Transverse colon (tissue), 4 donors: ENCODE results near the gene RNF11.

ENCODE experiments used
- POLR2A ChIP-seq: fragments of 450-650 bp; IDR thresholded peaks from one replicate; pipeline ENCODE4 v1.6.1; 2016; ENCODE audit warnings: antibody characterized with exemption, mild to moderate bottlenecking, moderate library complexity
- POLR2AphosphoS5 ChIP-seq, 3 donors: sonication (generic); formaldehyde crosslinking; IDR thresholded peaks; one replicate each; pipeline ENCODE4 v1.6.1; 2016; ENCODE audit warnings: antibody characterized with exemption in 3 of 3
- TF ChIP-seq, protein P1 (sequence below), 5 experiments: fragments of 200-600 bp in 3 of 5; fragments of 450-650 bp in 2 of 5; sonication (generic) in 3 of 5; IDR thresholded peaks; 1 replicate in 2 of 5; 2 replicates in 3 of 5; pipeline ENCODE4 v1.5.1; 2016 to 2017; ENCODE audit warnings: antibody characterized with exemption in 5 of 5, inconsistent platforms in 3 of 5, mild to moderate bottlenecking in 2 of 5, moderate library complexity in 1 of 5

DNA sequence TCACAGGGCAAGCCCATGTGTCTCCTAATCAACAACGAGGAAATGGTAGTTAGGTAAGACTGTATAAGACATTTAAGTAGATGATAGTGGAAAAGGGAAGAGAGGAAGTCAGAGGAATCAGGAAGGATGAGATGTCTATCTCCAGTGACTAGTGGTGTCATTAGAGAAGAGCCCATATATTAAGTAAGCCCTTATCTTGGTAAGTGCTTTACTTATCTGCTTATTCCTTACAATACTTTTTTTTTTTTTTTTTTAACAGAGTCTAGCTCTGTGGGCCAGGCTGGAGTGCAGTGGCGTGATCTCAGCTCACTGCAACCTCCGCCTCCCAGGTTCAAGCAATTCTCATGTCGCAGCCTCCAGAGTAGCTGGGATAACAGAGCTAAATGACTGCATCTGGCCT is 29.5 kb downstream of the RNF11 start:
- TF ChIP-seq, protein P1, sequence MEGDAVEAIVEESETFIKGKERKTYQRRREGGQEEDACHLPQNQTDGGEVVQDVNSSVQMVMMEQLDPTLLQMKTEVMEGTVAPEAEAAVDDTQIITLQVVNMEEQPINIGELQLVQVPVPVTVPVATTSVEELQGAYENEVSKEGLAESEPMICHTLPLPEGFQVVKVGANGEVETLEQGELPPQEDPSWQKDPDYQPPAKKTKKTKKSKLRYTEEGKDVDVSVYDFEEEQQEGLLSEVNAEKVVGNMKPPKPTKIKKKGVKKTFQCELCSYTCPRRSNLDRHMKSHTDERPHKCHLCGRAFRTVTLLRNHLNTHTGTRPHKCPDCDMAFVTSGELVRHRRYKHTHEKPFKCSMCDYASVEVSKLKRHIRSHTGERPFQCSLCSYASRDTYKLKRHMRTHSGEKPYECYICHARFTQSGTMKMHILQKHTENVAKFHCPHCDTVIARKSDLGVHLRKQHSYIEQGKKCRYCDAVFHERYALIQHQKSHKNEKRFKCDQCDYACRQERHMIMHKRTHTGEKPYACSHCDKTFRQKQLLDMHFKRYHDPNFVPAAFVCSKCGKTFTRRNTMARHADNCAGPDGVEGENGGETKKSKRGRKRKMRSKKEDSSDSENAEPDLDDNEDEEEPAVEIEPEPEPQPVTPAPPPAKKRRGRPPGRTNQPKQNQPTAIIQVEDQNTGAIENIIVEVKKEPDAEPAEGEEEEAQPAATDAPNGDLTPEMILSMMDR (IDR thresholded peaks at IDR 0.05): no peak
- TF ChIP-seq POLR2AphosphoS5 (IDR thresholded peaks at IDR 0.05) (no peak), POLR2A (no peak)
